ENCODE data around the gene HP1BP3.
"Not testable (repeated sequence)": the region's sequence is repeated elsewhere in the genome, so short reads cannot be mapped to it uniquely, and the experiment has no call there.

Gene HP1BP3, protein sequence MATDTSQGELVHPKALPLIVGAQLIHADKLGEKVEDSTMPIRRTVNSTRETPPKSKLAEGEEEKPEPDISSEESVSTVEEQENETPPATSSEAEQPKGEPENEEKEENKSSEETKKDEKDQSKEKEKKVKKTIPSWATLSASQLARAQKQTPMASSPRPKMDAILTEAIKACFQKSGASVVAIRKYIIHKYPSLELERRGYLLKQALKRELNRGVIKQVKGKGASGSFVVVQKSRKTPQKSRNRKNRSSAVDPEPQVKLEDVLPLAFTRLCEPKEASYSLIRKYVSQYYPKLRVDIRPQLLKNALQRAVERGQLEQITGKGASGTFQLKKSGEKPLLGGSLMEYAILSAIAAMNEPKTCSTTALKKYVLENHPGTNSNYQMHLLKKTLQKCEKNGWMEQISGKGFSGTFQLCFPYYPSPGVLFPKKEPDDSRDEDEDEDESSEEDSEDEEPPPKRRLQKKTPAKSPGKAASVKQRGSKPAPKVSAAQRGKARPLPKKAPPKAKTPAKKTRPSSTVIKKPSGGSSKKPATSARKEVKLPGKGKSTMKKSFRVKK

DNA sequence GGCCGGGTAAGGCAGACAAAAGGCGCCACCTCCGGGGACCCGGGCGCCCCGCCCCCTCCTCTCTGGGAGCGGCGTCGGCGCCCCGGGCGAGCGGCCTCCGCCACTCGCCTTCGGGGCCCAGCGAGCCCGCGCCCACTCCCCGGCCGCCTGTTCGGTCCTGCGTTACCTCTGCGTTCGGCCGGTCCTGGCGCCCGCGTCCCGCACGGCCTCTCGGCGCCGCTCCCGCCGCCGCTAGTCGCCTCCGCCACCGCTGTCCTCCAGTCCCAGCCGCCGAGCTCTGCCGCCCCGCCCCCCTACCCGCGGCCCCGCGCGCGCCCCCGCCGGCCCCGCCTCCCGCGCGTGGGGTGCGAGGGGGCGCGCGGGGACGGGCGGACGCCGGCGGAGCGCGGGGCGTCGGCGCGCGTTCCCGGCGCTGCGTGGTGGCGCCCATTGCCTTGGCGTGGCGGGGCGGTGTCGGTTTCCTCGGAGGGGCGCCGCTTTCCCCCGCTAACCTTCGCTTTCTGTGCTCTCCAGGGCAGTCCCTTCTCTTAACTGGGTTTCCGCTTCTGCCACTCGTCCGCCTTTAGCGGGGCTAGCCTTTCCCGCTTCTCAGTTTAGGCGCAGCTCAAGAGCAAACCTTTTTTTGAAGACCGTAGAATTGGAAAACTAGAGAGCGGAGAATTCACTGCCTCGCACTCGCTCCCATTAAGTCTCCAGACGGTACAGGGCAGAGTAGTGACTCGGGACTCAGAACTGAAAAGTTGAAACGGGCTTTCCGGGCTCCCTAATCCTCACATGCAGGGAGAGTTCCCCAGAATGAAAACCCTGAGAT is at the start of gene HP1BP3:
TSS of gene HP1BP3 (minus strand) at position 279 of the 811 bp plus-strand sequence. CDS start 6,867 bp downstream, outside the sequence.
- no peak for DNase-seq

DNA sequence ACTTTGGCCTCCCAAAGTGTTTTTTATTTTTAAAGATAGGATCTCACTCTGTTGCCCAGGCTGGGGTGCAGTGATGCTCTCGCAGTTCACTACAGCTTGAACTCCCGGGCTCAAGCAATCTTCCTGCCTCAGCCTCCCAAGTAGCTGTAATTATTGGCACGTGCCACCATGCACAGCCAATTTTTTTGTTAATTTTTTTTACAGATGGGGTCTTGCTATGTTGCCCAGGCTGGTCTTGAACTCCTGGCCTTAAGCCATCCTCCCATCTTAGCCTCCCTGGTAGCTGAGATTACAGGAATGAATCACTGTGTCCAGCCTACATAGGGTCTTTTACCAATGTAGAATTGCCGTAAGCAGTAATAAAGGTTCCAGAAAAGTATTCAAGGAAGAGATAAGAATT is 49.1 kb upstream of the HP1BP3 start:
- no peak for DNase-seq

DNA sequence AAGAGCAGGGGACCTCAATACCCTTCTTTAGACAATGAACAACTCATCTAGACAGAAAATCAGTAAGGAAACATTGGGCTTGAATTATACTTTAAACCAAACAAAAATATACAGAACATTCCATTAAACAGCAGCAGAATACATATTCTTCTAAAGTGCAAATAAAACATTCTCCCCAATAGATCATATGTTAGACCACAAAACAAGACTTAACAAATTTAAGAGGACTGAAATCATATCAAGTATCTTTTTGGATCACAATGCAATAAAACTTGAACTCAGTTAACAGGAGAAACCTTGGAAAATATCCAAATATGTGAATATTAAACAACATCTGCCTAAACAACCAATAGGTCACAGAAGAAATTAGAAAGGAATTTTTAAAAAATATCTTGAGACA is 47.7 kb upstream of the HP1BP3 start:
- DNase-seq: no peak

DNA sequence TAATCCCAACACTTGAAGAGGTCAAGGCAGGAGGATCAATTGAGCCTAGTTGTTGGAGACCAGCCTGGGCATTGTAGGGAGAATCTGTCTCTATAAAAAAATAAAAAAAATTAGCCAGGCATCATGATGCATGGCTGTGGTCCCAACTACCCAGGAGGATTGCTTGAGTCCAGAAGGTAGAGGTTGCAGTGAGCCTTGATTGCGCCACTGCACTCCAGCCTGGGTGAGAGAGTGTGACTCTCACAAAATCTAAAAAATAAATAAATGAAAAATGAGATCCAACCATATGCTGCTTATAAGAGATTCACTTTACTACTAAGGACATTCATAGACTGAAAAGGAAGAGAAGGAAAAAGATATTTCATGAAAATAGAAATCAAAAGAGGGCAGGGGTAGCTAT is 47.1 kb upstream of the HP1BP3 start:
- no peak for DNase-seq

DNA sequence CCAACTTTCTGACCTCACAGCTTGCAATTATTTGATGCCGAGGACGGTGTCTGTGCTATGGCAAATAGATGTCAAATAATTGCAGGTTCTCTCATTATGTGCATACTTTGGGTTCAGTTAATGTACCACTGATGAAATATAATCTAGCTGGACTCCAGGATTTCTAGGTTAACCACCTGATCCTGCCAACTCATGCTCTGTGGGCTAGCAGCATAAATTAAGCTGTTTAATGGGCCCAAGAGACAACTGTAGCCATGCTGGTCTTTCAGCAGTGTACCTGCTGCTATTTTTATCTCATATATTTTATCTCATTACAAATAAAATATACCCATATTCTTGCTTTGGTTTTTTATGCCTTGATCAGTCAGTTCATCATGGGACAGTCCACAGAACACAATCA is 43.3 kb upstream of the HP1BP3 start:
- no peak for DNase-seq

DNA sequence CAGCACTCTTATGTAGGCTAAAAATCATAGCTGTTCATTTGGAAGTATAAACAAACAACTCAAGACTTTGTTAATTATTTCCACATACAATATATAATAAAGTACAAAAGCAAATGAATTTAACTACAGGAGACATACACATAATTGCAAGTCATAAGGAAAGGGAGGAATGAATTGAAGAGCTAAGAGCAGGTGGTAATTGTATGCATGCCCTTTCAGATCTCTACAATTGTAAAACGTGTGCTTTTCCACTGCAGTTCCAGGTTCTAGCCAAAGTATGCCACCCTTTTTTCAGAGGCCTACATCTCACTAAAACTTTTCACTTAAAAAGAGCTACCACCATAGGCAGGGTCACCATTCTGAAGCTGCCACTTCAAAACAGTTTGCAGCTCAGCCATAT is 42.8 kb upstream of the HP1BP3 start:
- DNase-seq: no peak

DNA sequence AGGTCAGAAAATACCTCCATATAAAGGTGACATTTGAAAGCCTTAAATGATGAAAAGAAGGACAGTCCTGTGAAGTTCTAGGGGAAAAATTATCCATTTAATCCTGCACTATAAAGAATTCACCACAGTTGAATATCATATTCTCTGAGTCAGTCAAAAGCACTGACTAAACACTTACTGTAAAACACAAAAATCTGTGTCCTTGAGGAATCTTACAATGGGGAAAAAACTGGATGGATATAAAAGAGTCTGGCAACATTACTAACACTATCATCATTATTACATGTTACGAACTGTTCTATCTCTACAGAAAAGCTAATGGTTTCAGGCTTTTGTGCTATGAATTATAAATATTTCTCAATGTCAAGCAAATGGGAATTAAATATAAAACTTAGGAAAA is 42.4 kb upstream of the HP1BP3 start:
- no peak for DNase-seq

DNA sequence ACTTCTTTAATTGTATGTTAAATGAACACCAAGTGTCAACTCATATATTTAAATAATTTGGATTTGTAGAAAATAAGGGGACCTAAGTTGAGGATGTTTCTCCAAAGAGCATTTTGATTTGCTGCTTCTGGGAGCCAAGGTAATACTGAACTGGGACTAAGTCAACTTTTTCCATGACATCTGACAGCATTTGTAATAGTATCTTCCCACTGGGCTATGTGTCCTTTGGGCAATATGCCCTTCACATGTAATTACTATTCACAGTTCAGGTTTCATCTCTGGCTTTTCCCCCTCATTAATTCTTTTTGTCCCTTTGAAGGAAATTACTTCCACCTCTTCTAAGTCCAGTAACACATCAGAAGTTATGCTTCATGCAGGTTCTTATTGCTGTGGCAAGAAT is 36.7 kb upstream of the HP1BP3 start:
- no peak for DNase-seq

DNA sequence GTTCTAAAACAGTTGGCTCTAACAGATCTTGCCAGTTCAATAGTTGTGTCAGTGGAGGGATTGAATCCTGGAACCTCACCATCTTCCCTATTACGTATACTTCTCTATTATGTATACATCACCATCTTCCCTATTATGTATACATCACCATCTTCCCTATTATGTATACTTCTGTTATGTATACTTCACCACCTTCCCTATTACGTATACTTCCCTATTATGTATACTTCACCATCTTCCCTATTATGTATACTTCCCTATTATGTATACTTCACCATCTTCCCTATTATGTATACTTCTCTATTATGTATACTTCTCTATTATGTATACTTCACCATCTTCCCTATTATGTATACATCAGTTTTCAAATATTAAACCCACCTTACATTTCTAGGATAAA is 34.4 kb upstream of the HP1BP3 start:
- no peak for DNase-seq

DNA sequence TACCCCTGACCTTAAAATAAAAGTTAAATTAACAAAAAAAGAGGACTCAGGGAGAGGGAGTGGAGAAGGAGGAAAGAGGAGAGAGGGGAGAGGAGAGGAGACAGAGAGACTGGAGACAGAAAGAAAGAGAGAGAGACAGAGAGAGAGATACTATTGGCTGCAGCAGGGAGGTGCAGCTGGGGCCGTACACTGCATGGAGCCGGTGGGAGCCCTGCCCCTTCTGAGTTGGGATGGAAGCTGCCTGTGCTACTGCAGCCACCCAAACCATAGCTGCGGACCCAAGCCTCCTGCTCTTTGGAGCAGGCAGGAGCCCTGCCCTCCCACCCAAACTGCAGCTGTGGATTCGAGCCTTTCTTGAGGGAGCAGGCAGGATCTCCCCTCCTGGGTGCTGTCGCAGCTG is 32.7 kb upstream of the HP1BP3 start:
- DNase-seq: no peak

DNA sequence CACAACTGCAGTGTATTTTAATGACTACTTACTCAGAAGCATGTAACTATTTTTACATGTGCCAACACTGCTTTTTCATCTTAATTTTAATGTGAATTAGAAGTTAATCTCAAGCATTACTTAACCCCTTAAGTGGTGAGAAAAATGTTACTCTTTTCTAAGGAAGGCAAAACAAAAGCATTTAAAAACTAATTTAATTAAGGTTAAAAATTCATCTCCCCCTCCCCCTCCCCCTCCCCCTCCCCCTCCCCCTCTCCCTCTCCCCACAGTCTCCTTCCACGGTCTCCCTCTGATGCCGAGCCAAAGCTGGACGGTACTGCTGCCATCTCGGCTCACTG is 27.4 kb upstream of the HP1BP3 start:
- no peak for DNase-seq

DNA sequence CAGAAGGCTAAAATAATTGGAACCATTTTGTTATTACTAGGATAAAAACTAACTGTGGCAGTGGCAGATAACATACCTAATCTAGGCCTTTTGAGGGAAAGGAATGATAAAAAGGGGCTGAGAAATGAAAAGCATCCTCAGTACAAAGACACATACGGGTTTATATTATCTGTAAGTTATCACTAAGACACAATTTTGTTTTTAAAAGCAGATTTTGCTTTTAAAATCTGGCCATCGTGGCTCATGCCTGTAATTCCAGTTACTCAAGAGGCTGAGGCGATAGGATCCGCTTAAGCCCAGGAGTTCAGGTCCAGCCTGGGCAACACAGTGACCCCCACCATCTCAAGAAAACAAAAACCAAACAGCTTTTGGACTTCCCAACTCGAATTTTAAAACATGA is 24.8 kb upstream of the HP1BP3 start:
- no peak for DNase-seq

DNA sequence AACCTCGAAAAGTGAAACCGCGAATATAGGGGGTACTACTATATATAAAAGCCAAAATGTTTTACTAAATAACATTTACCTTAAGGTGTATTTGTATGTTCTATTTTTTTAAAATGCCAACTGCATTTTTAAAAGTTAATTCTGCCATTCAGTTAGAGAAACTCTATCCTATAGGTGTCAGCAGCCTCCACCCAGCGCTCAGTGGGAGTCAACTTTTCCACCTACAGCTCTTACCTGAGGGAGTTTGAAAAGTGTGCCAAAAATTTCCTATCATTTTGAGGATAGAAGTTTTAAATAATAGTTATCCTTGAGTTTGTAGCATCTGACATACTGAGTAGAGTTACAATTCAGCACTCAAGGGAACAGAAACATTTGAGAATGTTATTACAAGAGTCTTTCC is 6.1 kb upstream of the HP1BP3 start:
- DNase-seq: no peak

DNA sequence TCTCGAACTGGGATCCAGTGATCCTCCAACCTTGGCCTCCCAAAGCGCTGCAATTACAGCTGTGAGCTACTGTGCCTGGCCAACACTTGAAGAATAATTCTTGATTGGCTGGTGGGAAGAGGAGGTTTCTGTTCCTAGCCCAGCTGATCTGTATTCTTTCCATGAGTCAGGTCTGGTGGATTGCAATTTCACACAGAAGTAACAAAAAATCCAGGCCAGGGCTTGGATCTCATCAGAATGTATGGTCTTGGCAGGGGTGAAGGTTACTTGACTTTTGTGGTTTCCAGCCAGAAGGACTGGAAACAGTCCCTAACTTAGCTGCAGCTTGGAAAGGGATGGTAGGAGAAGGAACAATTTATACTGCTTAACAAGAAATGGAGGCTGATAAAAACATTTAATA is 5.1 kb upstream of the HP1BP3 start:
- no peak for DNase-seq

DNA sequence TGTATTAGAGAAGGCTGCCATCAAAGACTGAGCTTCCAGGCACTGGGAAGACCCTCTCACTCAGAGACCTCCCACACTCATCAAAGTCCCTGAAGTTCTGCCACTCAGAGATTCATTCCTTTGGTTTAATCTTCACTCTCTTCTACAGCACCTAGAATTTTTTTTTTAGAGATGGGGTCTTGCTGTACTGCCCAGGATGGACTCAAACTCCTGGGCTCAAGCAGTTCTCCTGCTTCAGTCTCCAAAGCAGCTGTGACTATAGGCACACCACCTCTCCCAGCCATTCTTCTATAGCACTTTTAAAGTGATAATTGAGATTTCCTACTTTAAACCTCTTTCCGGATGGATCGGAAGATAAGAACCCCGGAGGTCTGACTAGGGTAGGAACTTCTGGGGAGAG is 3.7 kb upstream of the HP1BP3 start:
- DNase-seq: no peak

DNA sequence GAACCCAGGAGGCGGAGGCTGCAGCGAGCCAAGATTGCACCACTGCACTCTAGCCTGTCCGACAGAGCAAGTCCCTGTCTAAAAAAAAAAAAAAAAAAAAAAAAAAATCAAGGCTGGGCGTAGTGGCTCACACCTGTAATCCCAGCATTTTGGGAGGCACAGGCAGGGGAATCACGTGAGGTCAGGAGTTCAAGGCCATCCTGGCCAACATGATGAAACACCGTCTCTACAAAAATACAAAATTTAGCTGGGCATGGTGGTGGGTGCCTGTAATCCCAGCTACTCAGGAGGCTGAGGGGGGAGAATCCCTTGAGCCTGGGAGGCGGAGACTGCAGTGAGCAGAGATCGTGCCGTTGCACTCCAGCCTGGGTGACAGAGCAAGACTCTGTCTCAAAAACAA is 2.5 kb upstream of the HP1BP3 start:
- DNase-seq: not testable (repeated sequence)

DNA sequence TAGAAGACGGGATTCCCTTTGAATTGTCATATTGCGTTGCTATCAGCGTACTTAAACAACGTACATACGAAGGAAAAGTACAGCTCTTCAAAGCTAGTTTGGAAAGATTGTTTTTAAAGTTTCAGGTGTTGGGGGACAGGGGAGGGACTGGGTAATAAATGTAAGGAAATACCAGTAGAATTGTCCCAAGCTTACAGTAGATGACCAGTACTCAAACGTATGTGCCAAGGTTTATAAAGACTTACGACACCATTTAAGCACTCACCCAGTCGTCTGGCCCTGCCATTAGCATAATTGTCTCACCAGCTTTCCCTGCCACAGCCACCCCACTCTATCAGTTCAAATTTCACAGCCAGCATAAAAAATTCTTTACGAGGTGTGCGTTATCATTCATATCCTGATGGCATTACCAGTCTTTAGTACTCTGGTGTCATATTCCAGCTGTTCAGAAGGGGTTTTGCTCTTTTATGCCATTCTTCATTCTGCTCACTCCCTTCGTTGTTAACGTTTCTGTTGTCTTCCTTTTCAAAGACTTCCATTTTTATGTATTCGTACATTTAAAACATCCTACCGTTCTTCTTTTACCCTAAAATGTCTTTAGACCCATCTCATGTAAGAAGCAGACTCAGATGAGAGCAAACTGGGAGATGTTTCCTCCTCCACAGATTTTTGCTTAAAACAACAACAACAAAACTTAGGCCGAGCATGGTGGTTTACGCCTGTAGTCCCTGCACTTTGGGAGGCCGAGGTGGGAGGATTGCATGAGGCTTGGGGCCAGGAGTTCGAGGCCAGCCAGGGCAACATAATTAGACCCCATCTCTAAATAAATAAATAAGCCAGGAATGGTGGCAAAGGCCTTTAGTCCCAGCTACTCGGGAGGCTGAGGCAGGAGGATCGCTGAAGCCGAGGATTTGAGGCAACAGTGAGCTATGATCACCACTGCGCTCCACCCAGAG is 1.0 kb upstream of the HP1BP3 start:
- DNase-seq: no peak

DNA sequence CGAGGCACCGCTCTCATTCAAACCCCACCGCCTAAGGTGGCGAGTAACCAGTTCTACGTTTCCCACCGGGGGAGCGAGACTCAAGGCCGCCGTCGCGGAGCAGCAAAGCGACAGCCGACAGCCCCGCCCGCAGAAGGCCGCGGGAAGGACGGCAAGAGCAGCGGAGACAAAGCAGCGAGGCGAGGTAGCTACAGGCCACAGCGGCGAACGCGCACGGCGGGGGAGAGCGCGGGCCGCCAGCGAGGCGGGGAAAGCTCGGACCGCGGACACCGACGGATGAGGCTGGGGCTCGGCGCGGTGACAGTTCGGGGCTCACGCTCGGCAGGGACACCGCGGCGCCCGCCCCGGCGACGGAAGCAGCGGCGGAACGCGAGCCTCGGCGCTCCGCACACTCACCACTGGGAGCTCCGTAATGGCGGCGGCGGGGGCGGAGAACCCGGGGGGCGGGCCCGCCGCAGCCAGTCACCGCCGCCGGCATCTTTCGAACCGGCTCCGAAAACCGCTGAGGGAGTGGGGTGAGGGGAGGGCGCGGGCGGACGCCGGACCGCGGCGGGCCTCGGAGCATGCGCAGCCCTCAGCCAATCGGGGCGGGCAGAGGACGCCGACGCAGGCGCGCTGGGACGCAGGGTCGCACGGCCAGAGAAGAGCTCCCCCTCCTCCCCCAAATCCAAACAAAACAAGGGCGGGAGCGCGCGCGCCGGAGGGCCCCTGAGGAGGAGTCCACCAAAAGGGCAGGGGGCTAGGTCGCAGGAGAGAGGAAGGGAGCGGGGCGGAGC is 666 bp downstream of the HP1BP3 start:
- DNase-seq: peak; percentile 81

DNA sequence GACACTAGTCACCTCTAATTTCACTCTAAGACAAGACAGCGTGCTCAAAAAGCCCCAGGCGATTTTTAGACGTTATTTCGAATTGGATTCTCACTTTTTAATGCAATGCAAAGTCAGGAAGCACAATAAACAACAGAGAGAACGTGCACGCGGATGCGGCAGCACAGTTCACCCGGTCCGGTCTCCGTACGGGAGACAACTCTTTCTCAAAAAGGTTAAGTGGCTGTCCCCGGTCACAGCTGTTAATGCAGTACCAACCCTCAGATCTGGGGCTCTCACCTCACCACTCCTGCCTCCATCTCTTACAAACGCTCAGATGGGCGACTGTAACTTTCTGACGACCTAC is 1.2 kb downstream of the HP1BP3 start:
- no peak for DNase-seq

DNA sequence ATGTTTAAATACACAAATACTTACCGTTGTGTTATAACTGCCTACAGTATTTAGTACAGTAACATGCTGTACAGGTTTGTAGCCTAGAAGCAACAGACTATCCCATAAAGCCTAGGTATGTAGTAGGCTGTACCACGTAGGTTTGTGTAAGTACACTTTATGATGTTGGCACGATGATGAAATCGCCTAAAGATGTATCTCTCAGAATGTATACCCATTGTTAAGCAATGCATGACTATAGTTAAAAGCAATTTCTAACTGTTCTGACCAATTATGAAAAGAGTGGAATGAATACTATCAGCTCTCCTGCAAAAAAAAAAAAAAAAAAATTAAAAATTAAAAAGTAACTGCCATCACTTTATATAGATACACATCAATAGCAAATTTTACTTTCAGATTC is 11.4 kb downstream of the HP1BP3 start:
- no peak for DNase-seq

DNA sequence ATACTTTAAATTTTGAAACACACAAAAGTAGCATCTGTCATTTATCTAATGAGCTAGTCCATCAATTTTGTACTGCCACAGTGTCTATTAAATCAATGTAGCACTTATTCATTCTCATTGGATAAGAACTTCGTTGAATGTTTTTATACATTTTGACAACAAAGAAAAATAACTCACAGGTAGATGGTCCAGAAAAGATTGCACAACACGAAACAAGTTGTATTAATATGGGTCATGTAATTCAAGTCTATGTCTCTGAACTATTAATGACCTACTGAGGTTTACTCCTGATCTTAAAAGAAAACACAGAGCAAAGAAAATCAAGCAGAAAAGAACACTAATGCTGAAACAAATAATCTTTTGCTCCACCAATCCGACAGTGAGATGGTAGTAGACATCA is 15.3 kb downstream of the HP1BP3 start:
- DNase-seq: no peak

Measured in NCI-H524 treated with DMSO at 0.1 percent for 48 hours (cell line).